ENCODE results near the gene ESPL1. TPM values are rescaled to one million over a fixed set of nuclear protein-coding genes. Genes with fewer than 3 reads are reported as not detected.

Gene ESPL1
- polyA plus RNA-seq, 3 donors = 0.79 TPM; not detected in 2

GRCh38 chr12:53332744-53333143, 64.6 kb downstream of the ESPL1 start:
- H3K4me3 ChIP-seq (replicated peaks in 1 of 3; ENCODE audit: low read depth in 2 of 3, low read length in 3 of 3) = no peak overlapping the region
- no peak overlapping the region for H3K9ac ChIP-seq (ENCODE audit: insufficient read depth, low read length, poor library complexity, severe bottlenecking)
- TF ChIP-seq, protein P1, sequence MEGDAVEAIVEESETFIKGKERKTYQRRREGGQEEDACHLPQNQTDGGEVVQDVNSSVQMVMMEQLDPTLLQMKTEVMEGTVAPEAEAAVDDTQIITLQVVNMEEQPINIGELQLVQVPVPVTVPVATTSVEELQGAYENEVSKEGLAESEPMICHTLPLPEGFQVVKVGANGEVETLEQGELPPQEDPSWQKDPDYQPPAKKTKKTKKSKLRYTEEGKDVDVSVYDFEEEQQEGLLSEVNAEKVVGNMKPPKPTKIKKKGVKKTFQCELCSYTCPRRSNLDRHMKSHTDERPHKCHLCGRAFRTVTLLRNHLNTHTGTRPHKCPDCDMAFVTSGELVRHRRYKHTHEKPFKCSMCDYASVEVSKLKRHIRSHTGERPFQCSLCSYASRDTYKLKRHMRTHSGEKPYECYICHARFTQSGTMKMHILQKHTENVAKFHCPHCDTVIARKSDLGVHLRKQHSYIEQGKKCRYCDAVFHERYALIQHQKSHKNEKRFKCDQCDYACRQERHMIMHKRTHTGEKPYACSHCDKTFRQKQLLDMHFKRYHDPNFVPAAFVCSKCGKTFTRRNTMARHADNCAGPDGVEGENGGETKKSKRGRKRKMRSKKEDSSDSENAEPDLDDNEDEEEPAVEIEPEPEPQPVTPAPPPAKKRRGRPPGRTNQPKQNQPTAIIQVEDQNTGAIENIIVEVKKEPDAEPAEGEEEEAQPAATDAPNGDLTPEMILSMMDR (IDR thresholded peaks at IDR 0.05) = no peak
- H3K4me3 Mint-ChIP-seq = no peak overlapping the region
- H3K27me3 Mint-ChIP-seq (ENCODE audit: low read depth in 3 of 3) = peaks cover 36 to 59% (median 43%) of the 10 kb centered on the region in 3 donors
- intact Hi-C loops (cut with micrococcal nuclease) = no loop called here
- H3K27me3 ChIP-seq (ENCODE audit: control insufficient read depth in 2 of 2, insufficient read depth in 2 of 2, low read length in 2 of 2) = peaks cover 0 to 27% of the 10 kb centered on the region in 2 donors
- WGBS (ENCODE audit: insufficient coverage) = 63% methylated on average over 3 of the region's 15 CpGs
- peaks cover 0 to 2% (median 0%) of the 10 kb centered on the region in 7 donors for H3K9me3 Mint-ChIP-seq
- peaks cover 0 to 2% of the 10 kb centered on the region in 2 donors for H3K36me3 Mint-ChIP-seq
- no peak overlapping the region for H3K4me2 ChIP-seq (replicated peaks; ENCODE audit: extremely low read depth, low read length, poor library complexity, severe bottlenecking)
- H2AFZ ChIP-seq (ENCODE audit: insufficient read depth, low read depth, low read length, poor library complexity, severe bottlenecking) = no peak overlapping the region
- H4K20me1 ChIP-seq (ENCODE audit: insufficient read depth, low read length) = no peaks in the 10 kb centered on the region
- no peak overlapping the region for H3K27ac Mint-ChIP-seq
- no peaks in the 10 kb centered on the region for H3K9me3 ChIP-seq (replicated peaks in 1 of 2; ENCODE audit: control insufficient read depth in 1 of 2, insufficient read depth in 1 of 2, low read length in 2 of 2)
- peaks cover 14% of the 10 kb centered on the region for H3K4me1 Mint-ChIP-seq
- no peak for DNase-seq
- H3K27ac ChIP-seq (ENCODE audit: low read depth in 1 of 2, low read length in 2 of 2) = no peak overlapping the region
- peaks cover 6 to 9% of the 10 kb centered on the region in 2 donors for H3K4me1 ChIP-seq (ENCODE audit: control insufficient read depth in 1 of 2, insufficient read depth in 2 of 2, low read length in 2 of 2)
- no peaks in the 10 kb centered on the region for H3K79me2 ChIP-seq (ENCODE audit: insufficient read depth, low read length)
- no peaks in the 10 kb centered on the region for H3K36me3 ChIP-seq (replicated peaks in 1 of 2; ENCODE audit: control insufficient read depth in 1 of 2, insufficient read depth in 2 of 2, low read length in 2 of 2)

DNA sequence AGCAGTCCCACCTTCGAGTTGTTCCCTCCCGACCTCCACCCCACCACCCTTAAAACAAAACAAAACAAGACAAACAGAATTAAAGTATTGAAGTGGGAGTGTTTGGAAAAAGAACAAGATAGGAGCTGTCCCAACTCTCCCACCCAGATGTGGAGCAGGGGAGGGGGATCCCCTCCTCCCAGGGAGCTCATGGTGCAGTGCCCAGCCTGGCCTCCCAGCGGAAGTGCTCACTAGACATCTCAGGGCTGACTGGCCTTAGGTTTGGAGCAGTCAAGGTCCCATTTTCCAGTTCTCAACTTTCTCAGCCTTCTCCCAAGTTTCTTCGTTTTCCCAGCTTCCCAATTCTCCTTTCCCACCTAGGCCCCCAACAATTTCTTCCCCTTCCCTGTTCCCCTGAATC, 65.2 kb downstream of the ESPL1 start:
- no peaks in the 10 kb centered on the region for H3K79me2 ChIP-seq (ENCODE audit: insufficient read depth, low read length)
- no peak overlapping the region for H3K27ac ChIP-seq (ENCODE audit: low read depth in 1 of 2, low read length in 2 of 2)
- no peak overlapping the region for H3K4me3 ChIP-seq (replicated peaks in 1 of 3; ENCODE audit: low read depth in 2 of 3, low read length in 3 of 3)
- TF ChIP-seq, protein P1 (IDR thresholded peaks at IDR 0.05) = no peak
- peaks cover 0 to 2% (median 0%) of the 10 kb centered on the region in 7 donors for H3K9me3 Mint-ChIP-seq
- H3K27ac Mint-ChIP-seq = no peak overlapping the region
- H3K9ac ChIP-seq (ENCODE audit: insufficient read depth, low read length, poor library complexity, severe bottlenecking) = no peak overlapping the region
- H4K20me1 ChIP-seq (ENCODE audit: insufficient read depth, low read length) = no peaks in the 10 kb centered on the region
- peak overlapping the region in 1 of 2 donors; percentile 48 for H3K4me3 Mint-ChIP-seq
- H2AFZ ChIP-seq (ENCODE audit: insufficient read depth, low read depth, low read length, poor library complexity, severe bottlenecking) = no peak overlapping the region
- peaks cover 6 to 9% of the 10 kb centered on the region in 2 donors for H3K4me1 ChIP-seq (ENCODE audit: control insufficient read depth in 1 of 2, insufficient read depth in 2 of 2, low read length in 2 of 2)
- WGBS (ENCODE audit: insufficient coverage) = 73% methylated on average over 2 of the region's 4 CpGs
- peaks cover 2 to 30% of the 10 kb centered on the region in 2 donors for H3K27me3 ChIP-seq (ENCODE audit: control insufficient read depth in 2 of 2, insufficient read depth in 2 of 2, low read length in 2 of 2)
- DNase-seq = no peak
- peaks cover 40 to 59% (median 43%) of the 10 kb centered on the region in 3 donors for H3K27me3 Mint-ChIP-seq (ENCODE audit: low read depth in 3 of 3)
- intact Hi-C loops (cut with micrococcal nuclease) = no loop called here
- H3K9me3 ChIP-seq (replicated peaks in 1 of 2; ENCODE audit: control insufficient read depth in 1 of 2, insufficient read depth in 1 of 2, low read length in 2 of 2) = no peaks in the 10 kb centered on the region
- no peak overlapping the region for H3K4me2 ChIP-seq (replicated peaks; ENCODE audit: extremely low read depth, low read length, poor library complexity, severe bottlenecking)
- H3K36me3 Mint-ChIP-seq = peaks cover 0 to 2% of the 10 kb centered on the region in 2 donors
- H3K36me3 ChIP-seq (replicated peaks in 1 of 2; ENCODE audit: control insufficient read depth in 1 of 2, insufficient read depth in 2 of 2, low read length in 2 of 2) = no peaks in the 10 kb centered on the region
- H3K4me1 Mint-ChIP-seq = peaks cover 19% of the 10 kb centered on the region
